ENCODE measurements around the gene ARHGAP21.
A peak's percentile ranks its signal among the peaks of the same experiment; 100 is the strongest.

ARHGAP21 gene

DNA sequence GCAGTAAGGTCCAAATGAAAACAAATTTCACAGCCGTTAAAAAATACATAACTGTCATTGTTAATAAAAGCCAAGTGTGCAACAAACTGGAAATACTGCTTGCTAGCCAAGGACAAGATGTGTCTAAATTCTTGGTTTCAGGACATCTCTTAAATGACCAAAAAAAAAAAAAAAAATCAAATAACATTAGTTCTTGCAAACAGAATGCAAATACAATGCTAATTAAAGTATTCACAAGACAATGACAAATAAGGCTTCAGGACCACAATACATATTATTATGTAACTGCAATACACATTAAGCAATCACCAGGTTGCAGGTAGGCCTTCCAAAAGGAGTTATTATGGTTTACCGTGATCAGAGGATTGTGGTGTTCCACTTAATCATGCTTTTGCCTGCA lies 3.6 kb downstream of the ARHGAP21 start:
- H3K4me3 Mint-ChIP-seq: no peak overlapping the region
- H3K36me3 Mint-ChIP-seq (ENCODE audit: insufficient read depth): peaks cover 8% of the 10 kb centered on the region
- no peaks in the 10 kb centered on the region for H3K27me3 Mint-ChIP-seq
- no peak overlapping the region for H3K27ac Mint-ChIP-seq (ENCODE audit: low read depth)
- ATAC-seq (replicated peaks; ENCODE audit: extremely low read depth, poor library complexity, severe bottlenecking) (no peak), DNase-seq (ENCODE audit: low spot score in 2 of 2) (no peak)
- H3K9me3 Mint-ChIP-seq: no peaks in the 10 kb centered on the region
- H3K4me1 Mint-ChIP-seq: peaks cover 20% of the 10 kb centered on the region

DNA sequence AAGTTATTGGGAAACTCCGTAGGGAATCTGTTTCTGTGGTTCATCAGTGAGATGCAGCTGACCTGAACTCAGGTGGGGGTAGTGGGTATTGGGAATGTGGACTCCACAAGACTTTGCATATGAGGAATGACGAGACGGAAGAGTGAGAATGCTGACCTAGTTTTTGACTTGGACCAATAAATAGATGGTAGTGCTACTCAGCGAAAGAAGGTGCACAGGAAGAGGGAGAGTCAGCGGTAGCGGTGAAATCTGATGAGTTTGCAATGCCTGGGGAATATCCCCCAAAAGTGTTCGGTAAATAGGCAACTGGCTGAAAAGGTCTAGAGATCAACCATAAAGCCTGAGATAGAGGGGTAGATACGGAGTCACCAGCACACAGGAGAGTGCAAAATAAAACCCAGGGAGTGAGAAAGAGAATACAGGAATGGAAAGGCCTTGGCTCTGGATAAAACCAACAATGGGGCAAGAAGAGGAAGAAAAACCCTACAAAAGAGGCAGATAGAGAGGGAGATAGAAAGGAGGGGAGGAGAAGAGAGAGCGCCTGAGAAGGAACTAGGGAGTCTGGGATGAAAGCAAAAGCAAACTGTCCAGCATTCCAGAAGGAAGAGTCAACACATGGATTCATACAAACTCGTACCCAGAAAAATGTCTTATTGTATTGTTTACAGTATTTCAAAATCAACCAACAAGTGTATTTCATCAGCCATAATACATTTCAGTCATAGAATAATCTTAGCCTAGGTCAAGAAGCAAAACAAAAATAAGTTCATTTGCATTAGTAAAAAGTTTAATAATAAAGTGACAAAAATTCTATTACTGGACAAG lies 5.4 kb downstream of the ARHGAP21 start:
- Mint-ChIP-seq H3K36me3 (ENCODE audit: insufficient read depth) (peaks cover 2% of the 10 kb centered on the region), H3K9me3 (no peaks in the 10 kb centered on the region), H3K4me1 (peaks cover 20% of the 10 kb centered on the region), H3K27ac (ENCODE audit: low read depth) (no peak overlapping the region), H3K4me3 (no peak overlapping the region), H3K27me3 (no peaks in the 10 kb centered on the region)
- no peak for ATAC-seq (replicated peaks; ENCODE audit: extremely low read depth, poor library complexity, severe bottlenecking)
- DNase-seq (ENCODE audit: low spot score in 2 of 2): no peak

DNA sequence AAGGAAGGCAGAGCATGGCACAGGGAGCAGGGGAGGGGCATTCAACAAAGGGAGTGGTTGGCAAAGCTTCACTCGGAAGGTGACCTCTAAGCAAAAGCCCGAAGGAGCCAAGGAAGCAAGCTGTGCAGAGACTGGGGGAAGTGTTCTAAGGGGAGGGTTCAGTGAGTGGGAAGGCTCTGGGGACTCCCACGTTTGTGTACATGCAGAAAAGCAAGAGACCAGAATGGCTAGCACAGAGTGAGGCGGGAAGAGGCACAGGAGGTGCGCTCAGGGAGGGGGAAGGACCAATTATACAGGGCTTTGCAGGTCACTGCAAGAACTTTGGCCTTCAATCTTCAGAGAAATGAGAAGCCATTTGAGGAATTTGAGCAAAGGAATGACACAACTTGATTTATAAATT lies 7.4 kb downstream of the ARHGAP21 start:
- no peaks in the 10 kb centered on the region for H3K27me3 Mint-ChIP-seq
- no peak overlapping the region for H3K27ac Mint-ChIP-seq (ENCODE audit: low read depth)
- no peak for DNase-seq (ENCODE audit: low spot score in 2 of 2)
- H3K9me3 Mint-ChIP-seq: no peaks in the 10 kb centered on the region
- ATAC-seq (replicated peaks; ENCODE audit: extremely low read depth, poor library complexity, severe bottlenecking): no peak
- H3K36me3 Mint-ChIP-seq (ENCODE audit: insufficient read depth): no peaks in the 10 kb centered on the region
- H3K4me1 Mint-ChIP-seq: peaks cover 20% of the 10 kb centered on the region
- H3K4me3 Mint-ChIP-seq: no peak overlapping the region

DNA sequence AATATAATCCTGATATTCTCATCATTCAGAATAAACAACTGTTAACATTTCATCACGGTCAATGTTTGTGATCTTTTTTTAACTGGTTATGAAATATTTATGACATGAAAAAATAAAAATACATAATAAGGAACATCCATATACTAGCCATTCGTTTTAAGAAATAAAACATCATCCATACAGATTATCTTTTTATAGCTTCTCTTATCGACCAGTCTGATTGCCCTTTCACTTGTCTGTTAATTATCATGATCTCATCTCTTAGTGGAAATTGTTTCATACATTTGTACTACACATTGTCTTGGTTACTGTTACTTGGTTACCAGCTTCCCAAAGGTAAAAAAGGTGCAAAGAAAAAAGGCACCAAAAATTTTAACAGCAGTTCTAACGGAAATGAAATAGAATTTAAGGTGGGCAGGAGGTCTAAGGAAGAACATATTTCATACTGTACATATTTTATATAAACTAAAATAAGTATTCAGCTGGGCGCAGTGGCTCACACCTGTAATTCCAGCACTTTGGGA lies 8.4 kb downstream of the ARHGAP21 start:
- peaks cover 11% of the 10 kb centered on the region for H3K4me1 Mint-ChIP-seq
- no peak for ATAC-seq (replicated peaks; ENCODE audit: extremely low read depth, poor library complexity, severe bottlenecking)
- no peak overlapping the region for H3K27ac Mint-ChIP-seq (ENCODE audit: low read depth)
- no peaks in the 10 kb centered on the region for H3K9me3 Mint-ChIP-seq
- H3K27me3 Mint-ChIP-seq: no peaks in the 10 kb centered on the region
- no peak overlapping the region for H3K4me3 Mint-ChIP-seq
- no peaks in the 10 kb centered on the region for H3K36me3 Mint-ChIP-seq (ENCODE audit: insufficient read depth)
- DNase-seq (ENCODE audit: low spot score in 2 of 2): no peak

DNA sequence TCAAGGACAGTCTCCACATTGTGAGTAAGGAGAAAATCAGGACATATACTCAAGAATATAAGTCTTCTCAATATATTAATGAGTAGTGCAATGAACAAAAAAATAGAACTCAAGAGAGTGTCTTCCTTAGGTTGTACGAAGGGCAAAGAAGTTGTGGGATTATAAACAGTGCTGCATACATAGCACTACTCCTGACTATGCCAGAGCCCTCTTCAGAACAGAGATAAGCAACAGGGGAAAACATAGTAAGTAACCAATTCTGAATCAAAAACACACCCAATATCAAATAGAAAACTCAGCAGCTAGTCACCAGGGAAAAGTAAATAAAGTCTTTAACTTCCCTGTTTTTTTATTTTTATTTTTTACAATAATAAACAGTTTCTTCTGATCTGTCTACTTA lies 10.6 kb downstream of the ARHGAP21 start:
- no peaks in the 10 kb centered on the region for H3K4me1 Mint-ChIP-seq
- no peak overlapping the region for H3K27ac Mint-ChIP-seq (ENCODE audit: low read depth)
- H3K27me3 Mint-ChIP-seq: no peaks in the 10 kb centered on the region
- H3K36me3 Mint-ChIP-seq (ENCODE audit: insufficient read depth): no peaks in the 10 kb centered on the region
- no peak overlapping the region for H3K4me3 Mint-ChIP-seq
- DNase-seq (ENCODE audit: low spot score in 2 of 2) (no peak), ATAC-seq (replicated peaks; ENCODE audit: extremely low read depth, poor library complexity, severe bottlenecking) (no peak)
- no peaks in the 10 kb centered on the region for H3K9me3 Mint-ChIP-seq

DNA sequence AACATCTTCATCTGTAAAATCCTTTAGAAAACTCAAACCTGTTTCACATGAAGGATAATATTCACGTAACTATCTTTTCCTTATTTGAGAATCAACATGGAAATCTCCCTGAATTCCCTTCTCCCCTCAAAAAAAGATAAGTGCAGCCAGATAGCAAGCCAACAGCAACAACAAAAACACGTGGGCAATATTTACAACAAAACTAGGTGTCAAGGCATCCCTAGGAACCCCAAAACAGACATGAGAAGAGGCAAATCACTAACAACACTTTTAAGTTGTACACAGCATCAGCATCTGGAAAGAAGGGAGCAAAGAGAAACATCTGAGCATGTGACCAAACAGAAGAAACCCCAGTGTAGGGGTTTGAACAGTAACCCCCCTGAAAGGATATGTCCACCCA lies 12.2 kb downstream of the ARHGAP21 start:
- Mint-ChIP-seq H3K4me1 (no peaks in the 10 kb centered on the region), H3K9me3 (no peaks in the 10 kb centered on the region), H3K27me3 (no peaks in the 10 kb centered on the region), H3K4me3 (no peak overlapping the region), H3K36me3 (ENCODE audit: insufficient read depth) (no peaks in the 10 kb centered on the region), H3K27ac (ENCODE audit: low read depth) (no peak overlapping the region)
- DNase-seq (ENCODE audit: low spot score in 2 of 2) (no peak), ATAC-seq (replicated peaks; ENCODE audit: extremely low read depth, poor library complexity, severe bottlenecking) (no peak)

DNA sequence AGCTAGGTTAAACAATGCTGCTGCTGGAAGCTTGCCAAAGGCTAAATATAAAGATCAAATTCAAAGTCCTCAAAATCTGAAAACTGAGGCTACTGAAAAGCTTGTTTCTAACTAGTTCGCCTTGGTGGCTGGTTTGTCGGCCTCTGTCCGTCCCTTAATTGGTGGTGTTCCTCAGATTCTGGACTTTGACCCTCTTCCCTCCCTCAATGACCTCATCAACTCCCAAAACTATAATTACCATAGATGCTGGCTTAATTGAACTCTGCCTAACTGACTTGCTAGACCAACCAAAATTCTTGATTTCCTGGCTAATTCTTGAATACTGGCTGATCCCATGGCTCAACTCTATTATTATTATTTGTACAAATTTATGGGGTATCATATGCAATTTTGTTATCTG lies 15.6 kb downstream of the ARHGAP21 start:
- Mint-ChIP-seq H3K4me3 (no peak overlapping the region), H3K4me1 (no peaks in the 10 kb centered on the region), H3K27ac (ENCODE audit: low read depth) (no peak overlapping the region), H3K27me3 (no peaks in the 10 kb centered on the region), H3K36me3 (ENCODE audit: insufficient read depth) (no peaks in the 10 kb centered on the region), H3K9me3 (no peaks in the 10 kb centered on the region)
- DNase-seq (ENCODE audit: low spot score in 2 of 2) (no peak), ATAC-seq (replicated peaks; ENCODE audit: extremely low read depth, poor library complexity, severe bottlenecking) (no peak)

DNA sequence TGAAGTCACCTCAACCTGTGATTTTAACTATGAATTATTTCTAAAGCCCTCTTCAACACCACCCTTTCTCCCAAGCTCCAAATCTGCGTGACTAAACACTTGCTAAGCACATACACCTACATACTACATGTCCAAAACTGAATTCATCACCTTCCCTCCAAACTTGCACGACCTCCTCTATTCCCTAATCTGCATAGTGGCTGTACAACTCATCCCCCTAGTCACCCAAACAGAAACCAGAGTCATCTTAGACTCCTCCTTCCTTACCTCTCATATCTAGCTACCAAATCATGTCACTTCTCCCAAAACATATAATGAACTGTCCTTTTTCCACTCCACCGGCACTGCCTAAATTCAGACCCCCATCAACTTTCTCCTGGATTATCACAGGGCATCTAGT lies 16.2 kb downstream of the ARHGAP21 start:
- DNase-seq (ENCODE audit: low spot score in 2 of 2) (no peak), ATAC-seq (replicated peaks; ENCODE audit: extremely low read depth, poor library complexity, severe bottlenecking) (no peak)
- H3K27ac Mint-ChIP-seq (ENCODE audit: low read depth): no peak overlapping the region
- no peak overlapping the region for H3K4me3 Mint-ChIP-seq
- no peaks in the 10 kb centered on the region for H3K27me3 Mint-ChIP-seq
- H3K9me3 Mint-ChIP-seq: no peaks in the 10 kb centered on the region
- no peaks in the 10 kb centered on the region for H3K36me3 Mint-ChIP-seq (ENCODE audit: insufficient read depth)
- no peaks in the 10 kb centered on the region for H3K4me1 Mint-ChIP-seq

DNA sequence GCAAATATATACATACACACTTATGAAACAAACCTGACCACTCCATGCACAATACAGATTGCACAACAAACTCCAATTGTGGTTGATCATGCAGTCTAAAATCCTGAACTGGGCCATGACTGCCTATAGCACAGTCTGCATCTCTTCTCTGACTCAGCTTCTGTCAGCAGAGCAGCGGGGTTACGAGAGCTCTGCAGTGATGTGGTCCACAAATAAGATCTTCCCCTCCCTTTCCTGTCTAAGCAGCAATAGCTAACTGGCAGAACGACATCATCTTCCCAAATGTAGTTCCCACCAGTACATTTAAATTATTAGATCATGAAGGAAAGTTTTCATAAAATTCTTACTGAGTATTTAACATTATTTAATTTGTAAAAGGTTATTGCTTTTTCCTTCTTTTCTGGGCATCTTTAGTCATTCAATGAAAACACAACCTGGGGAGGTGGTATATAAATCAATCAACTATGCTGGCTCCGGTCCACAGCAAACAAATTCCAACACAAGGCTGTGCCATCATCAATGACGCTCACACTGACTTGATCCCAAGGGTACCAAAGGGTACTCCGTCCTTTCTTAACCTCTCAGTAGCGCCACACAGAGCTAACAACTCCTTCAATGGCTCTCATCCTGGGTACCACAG lies 17.1 kb downstream of the ARHGAP21 start:
- H3K4me3 Mint-ChIP-seq: no peak overlapping the region
- no peaks in the 10 kb centered on the region for H3K27me3 Mint-ChIP-seq
- peaks cover 1% of the 10 kb centered on the region for H3K4me1 Mint-ChIP-seq
- no peak overlapping the region for H3K27ac Mint-ChIP-seq (ENCODE audit: low read depth)
- H3K36me3 Mint-ChIP-seq (ENCODE audit: insufficient read depth): no peaks in the 10 kb centered on the region
- DNase-seq (ENCODE audit: low spot score in 2 of 2) (no peak), ATAC-seq (replicated peaks; ENCODE audit: extremely low read depth, poor library complexity, severe bottlenecking) (peak; percentile 54)
- H3K9me3 Mint-ChIP-seq: no peaks in the 10 kb centered on the region

DNA sequence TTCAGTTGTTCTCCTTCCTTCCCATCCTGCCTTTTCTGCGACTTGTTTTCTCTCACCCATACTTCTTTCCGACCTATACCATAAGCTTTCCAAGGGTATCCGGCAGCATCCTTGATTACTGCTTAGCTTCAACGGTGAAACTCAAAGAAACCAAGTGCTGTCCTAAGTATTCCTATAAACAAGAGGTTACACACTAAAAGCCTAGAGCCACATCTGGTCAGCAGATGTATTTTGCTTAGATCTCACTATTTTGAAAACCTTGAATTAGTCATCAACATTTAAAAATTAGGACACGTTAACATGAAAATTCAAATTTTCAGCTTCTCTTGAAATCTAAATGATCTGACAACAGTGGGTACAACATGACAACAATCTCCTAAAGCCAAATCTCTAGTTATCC lies 20.0 kb downstream of the ARHGAP21 start:
- no peaks in the 10 kb centered on the region for H3K27me3 Mint-ChIP-seq
- DNase-seq (ENCODE audit: low spot score in 2 of 2): no peak

DNA sequence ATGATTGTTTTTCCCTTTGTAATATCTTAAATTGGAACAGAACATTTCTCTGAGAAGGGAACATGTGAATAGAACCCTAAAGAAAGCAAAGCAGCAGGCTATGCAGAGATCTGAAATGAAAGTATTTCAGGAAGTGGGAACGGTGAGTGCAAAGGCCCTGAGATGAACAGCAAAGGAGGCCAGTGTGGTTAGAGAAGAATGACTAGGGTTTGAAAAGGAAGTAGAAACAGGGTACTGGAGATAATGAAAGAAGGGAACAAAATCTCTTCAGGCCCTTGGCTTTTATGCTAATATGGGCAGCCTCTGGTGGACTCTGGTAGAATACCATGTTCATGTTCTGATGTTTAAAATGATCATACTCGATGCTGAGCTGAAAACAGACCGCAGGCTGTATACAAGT lies 22.2 kb downstream of the ARHGAP21 start:
- Mint-ChIP-seq H3K4me3 (no peak overlapping the region), H3K27me3 (no peaks in the 10 kb centered on the region), H3K9me3 (no peaks in the 10 kb centered on the region), H3K4me1 (peaks cover 6% of the 10 kb centered on the region), H3K27ac (ENCODE audit: low read depth) (no peak overlapping the region), H3K36me3 (ENCODE audit: insufficient read depth) (no peaks in the 10 kb centered on the region)
- ATAC-seq (replicated peaks; ENCODE audit: extremely low read depth, poor library complexity, severe bottlenecking) (no peak), DNase-seq (ENCODE audit: low spot score in 2 of 2) (no peak)

More for the DNA sequence above, 20.0 kb downstream of the ARHGAP21 start:
- Mint-ChIP-seq H3K27ac (ENCODE audit: low read depth) (no peak overlapping the region), H3K9me3 (no peaks in the 10 kb centered on the region), H3K4me3 (no peak overlapping the region), H3K4me1 (peaks cover 6% of the 10 kb centered on the region), H3K36me3 (ENCODE audit: insufficient read depth) (no peaks in the 10 kb centered on the region)
- no peak for ATAC-seq (replicated peaks; ENCODE audit: extremely low read depth, poor library complexity, severe bottlenecking)

DNA sequence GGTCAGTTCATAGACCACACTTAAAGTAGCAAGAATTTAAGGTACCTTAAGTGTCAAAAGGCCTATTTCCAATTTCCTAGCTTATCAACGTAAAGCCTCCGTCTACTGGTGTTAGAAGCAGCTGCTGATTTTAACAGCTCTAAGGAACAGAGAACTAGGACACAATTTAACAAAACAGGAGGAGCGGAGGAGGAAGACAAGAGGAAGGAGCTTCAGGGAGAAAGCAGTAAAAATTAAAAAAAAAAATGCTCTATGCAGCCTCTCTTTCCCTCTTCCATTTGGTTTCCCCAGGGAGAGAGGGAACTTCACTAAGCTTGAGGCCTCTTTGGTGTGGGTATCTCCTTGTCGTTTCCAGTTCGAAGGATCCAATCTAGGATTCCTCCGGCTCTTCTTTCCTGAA lies 22.7 kb downstream of the ARHGAP21 start:
- Mint-ChIP-seq H3K4me1 (peaks cover 6% of the 10 kb centered on the region), H3K27me3 (no peaks in the 10 kb centered on the region), H3K9me3 (no peaks in the 10 kb centered on the region), H3K4me3 (no peak overlapping the region), H3K36me3 (ENCODE audit: insufficient read depth) (no peaks in the 10 kb centered on the region), H3K27ac (ENCODE audit: low read depth) (no peak overlapping the region)
- DNase-seq (ENCODE audit: low spot score in 2 of 2) (no peak), ATAC-seq (replicated peaks; ENCODE audit: extremely low read depth, poor library complexity, severe bottlenecking) (no peak)

DNA sequence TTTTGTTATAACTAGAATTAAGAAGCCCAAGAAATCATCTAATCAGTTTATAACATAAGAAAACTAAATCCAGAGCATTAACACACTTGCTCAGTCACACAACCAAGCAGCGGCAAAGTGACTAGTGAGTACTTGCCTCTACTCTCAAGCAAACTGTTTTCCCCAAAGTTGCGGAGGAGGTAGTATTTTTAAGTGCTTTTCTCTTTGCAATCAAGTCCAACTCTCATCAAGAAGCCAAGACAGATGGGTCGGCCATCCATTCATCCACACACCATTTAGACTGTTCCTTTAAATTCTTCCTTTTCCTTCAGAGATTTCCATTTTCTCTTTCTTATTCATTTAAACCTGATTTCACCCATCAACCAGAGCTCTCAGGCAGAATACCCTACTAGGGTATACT lies 25.4 kb downstream of the ARHGAP21 start:
- H3K4me1 Mint-ChIP-seq: peaks cover 6% of the 10 kb centered on the region
- DNase-seq (ENCODE audit: low spot score in 2 of 2): no peak
- no peak overlapping the region for H3K4me3 Mint-ChIP-seq
- H3K27me3 Mint-ChIP-seq: no peaks in the 10 kb centered on the region
- H3K36me3 Mint-ChIP-seq (ENCODE audit: insufficient read depth): no peaks in the 10 kb centered on the region
- no peaks in the 10 kb centered on the region for H3K9me3 Mint-ChIP-seq
- no peak overlapping the region for H3K27ac Mint-ChIP-seq (ENCODE audit: low read depth)
- ATAC-seq (replicated peaks; ENCODE audit: extremely low read depth, poor library complexity, severe bottlenecking): no peak

All from central memory CD8-positive, alpha-beta T cell (primary cell).